ENCODE results near the gene FUT9. TPM values are rescaled to one million over a fixed set of nuclear protein-coding genes. Genes with fewer than 3 reads are reported as not detected.

Gene FUT9
- total RNA-seq, 2 donors from 2014 or later: 0.11 to 1.2 TPM

- no peak for TF ChIP-seq CTCF (IDR thresholded peaks at IDR 0.05)
- TF ChIP-seq POLR2AphosphoS5 (IDR thresholded peaks at IDR 0.05): no peak
- no peak for TF ChIP-seq POLR2A (IDR thresholded peaks at IDR 0.05)
- DNase-seq (ENCODE audit: low spot score): no peak
- Histone ChIP-seq H3K4me1 (replicated peaks) (no peaks in the 10 kb centered on the region), H3K9me3 (no peaks in the 10 kb centered on the region), H3K27me3 (replicated peaks; ENCODE audit: insufficient read depth) (no peaks in the 10 kb centered on the region), H3K36me3 (no peaks in the 10 kb centered on the region), H3K4me3 (no peak overlapping the region), H3K27ac (no peak overlapping the region)
- intact Hi-C loops (cut with DNase I): no loop called here
- 26% methylated on average over 2 of the region's 2 CpGs for WGBS
Observed at GRCh38 chr6:96142142-96142541, 126.4 kb downstream of the FUT9 start.

- WGBS: 72% methylated on average over 2 of the region's 2 CpGs
- TF ChIP-seq POLR2AphosphoS5 (IDR thresholded peaks at IDR 0.05) (no peak), CTCF (IDR thresholded peaks at IDR 0.05) (no peak), POLR2A (IDR thresholded peaks at IDR 0.05) (no peak)
- Histone ChIP-seq H3K9me3 (no peaks in the 10 kb centered on the region), H3K4me1 (replicated peaks) (no peaks in the 10 kb centered on the region), H3K27me3 (replicated peaks; ENCODE audit: insufficient read depth) (no peaks in the 10 kb centered on the region), H3K27ac (no peak overlapping the region), H3K36me3 (no peaks in the 10 kb centered on the region), H3K4me3 (no peak overlapping the region)
- intact Hi-C loops (cut with DNase I): no loop called here
- DNase-seq (ENCODE audit: low spot score): no peak
Observed at GRCh38 chr6:96150431-96150830, 134.7 kb downstream of the FUT9 start.

- intact Hi-C loops (cut with DNase I): no loop called here
- no peaks in the 10 kb centered on the region for H3K27me3 ChIP-seq (replicated peaks; ENCODE audit: insufficient read depth)
- no peak for DNase-seq (ENCODE audit: low spot score)
- no peak overlapping the region for H3K4me3 ChIP-seq
- 87% methylated on average over 3 of the region's 3 CpGs for WGBS
- no peak overlapping the region for H3K27ac ChIP-seq
- H3K9me3 ChIP-seq: no peaks in the 10 kb centered on the region
- no peak for TF ChIP-seq CTCF (IDR thresholded peaks at IDR 0.05)
- TF ChIP-seq POLR2AphosphoS5 (IDR thresholded peaks at IDR 0.05): no peak
- no peak for TF ChIP-seq POLR2A (IDR thresholded peaks at IDR 0.05)
- H3K4me1 ChIP-seq (replicated peaks): no peaks in the 10 kb centered on the region
- H3K36me3 ChIP-seq: no peaks in the 10 kb centered on the region
Observed at GRCh38 chr6:96151707-96152106, 135.9 kb downstream of the FUT9 start.

- intact Hi-C loops (cut with DNase I): no loop called here
- Histone ChIP-seq H3K4me1 (replicated peaks) (no peaks in the 10 kb centered on the region), H3K27ac (no peak overlapping the region), H3K9me3 (no peaks in the 10 kb centered on the region), H3K4me3 (no peak overlapping the region), H3K36me3 (no peaks in the 10 kb centered on the region), H3K27me3 (replicated peaks; ENCODE audit: insufficient read depth) (no peaks in the 10 kb centered on the region)
- TF ChIP-seq POLR2AphosphoS5 (IDR thresholded peaks at IDR 0.05): no peak
- no peak for TF ChIP-seq CTCF (IDR thresholded peaks at IDR 0.05)
- TF ChIP-seq POLR2A (IDR thresholded peaks at IDR 0.05): no peak
- WGBS: 90% methylated on average over 3 of the region's 3 CpGs
- DNase-seq (ENCODE audit: low spot score): no peak
Observed at GRCh38 chr6:96152114-96152708, 136.4 kb downstream of the FUT9 start.

- H3K4me3 ChIP-seq: no peak overlapping the region
Observed at GRCh38 chr6:96153775-96154174, 138.0 kb downstream of the FUT9 start.

More at GRCh38 chr6:96153775-96154174, 138.0 kb downstream of the FUT9 start:
- Histone ChIP-seq H3K27ac (no peak overlapping the region), H3K4me1 (replicated peaks) (no peaks in the 10 kb centered on the region), H3K27me3 (replicated peaks; ENCODE audit: insufficient read depth) (no peaks in the 10 kb centered on the region), H3K36me3 (no peaks in the 10 kb centered on the region), H3K9me3 (no peaks in the 10 kb centered on the region)
- intact Hi-C loops (cut with DNase I): no loop called here
- TF ChIP-seq CTCF (IDR thresholded peaks at IDR 0.05) (no peak), POLR2A (IDR thresholded peaks at IDR 0.05) (no peak), POLR2AphosphoS5 (IDR thresholded peaks at IDR 0.05) (no peak)
- no peak for DNase-seq (ENCODE audit: low spot score)

Measured in prostate gland (tissue), 2 donors.